GM12873 (cell line): ENCODE measurements around the gene STIM1.

Experiments
- CTCF ChIP-seq: IDR thresholded peaks from 2 replicates; pipeline ENCODE4 v1.5.1; 2012; ENCODE audit warnings: low read depth, mild to moderate bottlenecking, moderate library complexity, low read length, control low read depth; ENCODE audit not compliant: insufficient read depth; ENCODE audit errors: missing control alignments

STIM1 gene

GRCh38 chr11:4094348-4095291, 239.2 kb downstream of the STIM1 start, which contains the start of gene RRM1:
TSS of gene RRM1 (plus strand) at chr11:4094799. CDS start at chr11:4095013, 214 bp downstream.
- TF ChIP-seq CTCF = no peak

DNA sequence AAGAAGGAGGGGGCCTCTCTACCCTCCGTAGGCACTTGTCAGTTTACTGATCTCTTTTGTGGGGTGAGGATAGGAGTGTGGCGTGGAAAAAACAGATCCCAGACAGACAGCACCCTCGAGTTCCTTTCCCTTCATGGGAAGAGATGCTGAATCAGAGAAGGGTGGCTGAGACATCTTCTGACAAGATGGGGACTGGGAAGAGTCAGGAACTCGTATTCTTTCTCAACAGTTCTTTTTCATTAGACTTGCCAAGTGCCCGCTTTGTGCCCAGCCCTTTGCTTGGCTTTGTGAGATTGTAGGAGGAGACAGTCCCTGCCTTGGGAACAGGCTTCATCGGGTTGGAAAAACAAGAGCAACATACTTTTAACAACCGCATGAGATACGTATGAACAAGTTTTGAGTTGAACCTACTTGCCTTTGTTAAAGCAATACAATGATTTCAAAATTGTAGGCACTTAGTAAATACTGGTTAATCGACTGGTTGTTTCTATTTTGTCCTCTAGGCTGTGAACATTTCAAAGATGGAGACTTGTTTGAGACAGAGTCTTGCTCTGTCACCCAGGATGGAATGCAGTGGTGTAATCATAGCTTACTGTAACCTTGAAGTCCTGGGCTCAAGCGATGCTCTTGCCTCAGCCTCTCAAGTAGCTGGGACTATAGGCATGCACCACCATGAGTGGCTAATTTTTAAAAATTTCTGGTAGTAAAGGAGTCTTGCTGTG, 240.2 kb downstream of the STIM1 start:
- TF ChIP-seq CTCF = peak; percentile 22

DNA sequence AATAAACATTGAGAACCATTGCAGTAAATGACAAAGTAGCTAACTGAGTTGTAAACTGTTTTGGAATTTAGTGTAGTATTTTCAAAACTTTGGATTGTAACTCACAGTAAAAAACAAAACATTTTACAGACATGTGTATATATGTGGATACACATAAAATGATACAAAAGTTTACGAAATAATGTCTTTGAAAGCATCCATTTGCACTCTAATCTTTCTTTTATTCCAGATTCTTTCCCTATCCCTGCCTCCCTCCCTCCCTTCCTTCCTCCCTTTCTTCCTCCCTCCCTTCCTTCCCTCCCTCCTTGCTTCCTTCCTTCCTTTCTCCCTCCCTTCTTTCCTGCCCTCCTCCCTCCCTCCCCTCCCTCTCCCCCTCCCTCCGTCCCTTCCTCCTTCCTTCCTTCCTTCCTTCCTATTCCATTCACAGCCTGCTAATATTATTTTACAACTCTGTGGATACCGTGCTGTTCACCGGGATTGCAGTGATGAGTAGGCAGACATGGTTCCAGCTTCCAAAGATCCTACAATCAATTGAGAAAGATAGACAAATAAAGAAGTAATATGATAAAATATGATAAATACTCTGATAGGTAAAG, 242.7 kb downstream of the STIM1 start:
- no peak for TF ChIP-seq CTCF

- no peak for TF ChIP-seq CTCF
Observed at GRCh38 chr11:4102711-4103110, 247.2 kb downstream of the STIM1 start.

- TF ChIP-seq CTCF = no peak
Observed at GRCh38 chr11:4103269-4103668, 247.8 kb downstream of the STIM1 start.

GRCh38 chr11:4105916-4106315, 250.5 kb downstream of the STIM1 start:
- no peak for TF ChIP-seq CTCF

GRCh38 chr11:4111834-4112233, 256.4 kb downstream of the STIM1 start:
- TF ChIP-seq CTCF = no peak
